DMS 273 treated with DMSO at 0.1 percent for 48 hours (cell line): Measurements from ENCODE around the gene TRIM8.

Experiments used
- DNase-seq: peaks from one replicate; lab custom pipeline; 2025; lab: John Stamatoyannopoulos, UW

TRIM8 gene

GRCh38 chr10:102633287-102633686 is 11.0 kb upstream of the TRIM8 start:
- no peak for DNase-seq

- no peak for DNase-seq
Observed at GRCh38 chr10:102633848-102634247, 10.4 kb upstream of the TRIM8 start.

DNA sequence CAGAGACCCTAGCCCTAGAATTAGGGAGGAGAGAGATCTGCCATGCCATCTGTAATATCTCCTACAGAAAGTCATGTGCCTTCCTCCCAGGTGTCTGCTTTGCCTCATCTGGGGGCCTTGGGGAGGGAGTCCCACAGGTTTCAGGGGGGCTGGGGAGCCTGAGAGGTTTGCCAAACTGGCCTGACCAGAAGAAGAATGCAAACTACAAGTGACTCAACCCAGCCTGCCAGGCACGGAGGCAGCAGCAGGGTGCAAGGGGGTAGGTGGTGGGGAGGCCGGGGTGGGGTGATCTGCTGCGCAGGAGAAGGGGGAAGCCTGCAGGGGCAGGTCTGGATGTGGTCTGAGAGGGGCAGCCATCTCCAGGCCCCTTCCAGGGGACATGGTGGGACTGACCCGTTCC is 9.6 kb upstream of the TRIM8 start:
- DNase-seq, result no peak

- no peak for DNase-seq
Observed at GRCh38 chr10:102635377-102635776, 8.9 kb upstream of the TRIM8 start.

GRCh38 chr10:102639537-102639936 is 4.7 kb upstream of the TRIM8 start:
- no peak for DNase-seq

- DNase-seq, result no peak
Observed at GRCh38 chr10:102641402-102641801, 2.9 kb upstream of the TRIM8 start.

- DNase-seq, result peak; percentile 87
Observed at GRCh38 chr10:102641880-102642735, 2.2 kb upstream of the TRIM8 start.

GRCh38 chr10:102642736-102643335 is 1.4 kb upstream of the TRIM8 start:
- DNase-seq, result no peak

DNA sequence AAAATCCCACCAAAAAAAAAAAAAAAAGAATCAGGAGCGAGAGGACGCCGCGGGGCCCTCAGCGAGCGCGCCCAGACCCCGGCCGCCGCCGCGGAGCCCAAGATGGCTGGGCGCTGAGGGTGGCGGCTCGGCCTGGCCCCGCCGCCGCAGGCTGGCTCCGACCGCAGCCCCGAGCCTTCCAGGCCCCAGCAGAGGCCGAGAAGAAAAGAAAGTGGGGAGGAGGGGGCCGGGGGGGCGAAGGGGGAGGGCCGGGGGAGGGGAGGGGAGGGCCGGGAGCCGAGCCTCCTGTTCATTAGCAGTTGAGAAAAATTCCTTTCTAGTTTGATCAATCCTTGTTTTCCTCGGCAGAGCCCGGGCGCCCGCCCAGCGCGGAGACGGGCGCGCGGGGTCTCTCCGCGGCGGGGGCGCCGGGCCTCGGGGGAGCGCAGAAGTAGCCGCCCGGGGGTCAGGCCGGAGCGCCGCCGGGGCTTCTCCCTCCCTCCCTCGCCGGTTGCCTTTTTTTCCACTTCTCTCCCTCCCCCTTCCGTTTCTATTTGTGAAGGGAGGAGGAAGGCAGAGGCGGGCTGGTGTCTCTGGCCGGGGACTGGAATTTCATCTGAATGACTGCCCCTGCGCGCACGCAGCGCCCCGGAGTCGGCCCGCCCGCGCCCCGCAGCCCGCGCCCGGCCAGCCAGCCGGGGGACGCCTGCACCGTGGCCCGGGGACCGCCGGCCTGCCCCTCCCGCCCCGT is 778 bp upstream of the TRIM8 start:
- no peak for DNase-seq

- peak; percentile 63 for DNase-seq
Observed at GRCh38 chr10:102644646-102645387, 538 bp downstream of the TRIM8 start.

GRCh38 chr10:102645388-102645740 is 1.1 kb downstream of the TRIM8 start:
- DNase-seq, result no peak

GRCh38 chr10:102645741-102646609 is 1.7 kb downstream of the TRIM8 start:
- no peak for DNase-seq

DNA sequence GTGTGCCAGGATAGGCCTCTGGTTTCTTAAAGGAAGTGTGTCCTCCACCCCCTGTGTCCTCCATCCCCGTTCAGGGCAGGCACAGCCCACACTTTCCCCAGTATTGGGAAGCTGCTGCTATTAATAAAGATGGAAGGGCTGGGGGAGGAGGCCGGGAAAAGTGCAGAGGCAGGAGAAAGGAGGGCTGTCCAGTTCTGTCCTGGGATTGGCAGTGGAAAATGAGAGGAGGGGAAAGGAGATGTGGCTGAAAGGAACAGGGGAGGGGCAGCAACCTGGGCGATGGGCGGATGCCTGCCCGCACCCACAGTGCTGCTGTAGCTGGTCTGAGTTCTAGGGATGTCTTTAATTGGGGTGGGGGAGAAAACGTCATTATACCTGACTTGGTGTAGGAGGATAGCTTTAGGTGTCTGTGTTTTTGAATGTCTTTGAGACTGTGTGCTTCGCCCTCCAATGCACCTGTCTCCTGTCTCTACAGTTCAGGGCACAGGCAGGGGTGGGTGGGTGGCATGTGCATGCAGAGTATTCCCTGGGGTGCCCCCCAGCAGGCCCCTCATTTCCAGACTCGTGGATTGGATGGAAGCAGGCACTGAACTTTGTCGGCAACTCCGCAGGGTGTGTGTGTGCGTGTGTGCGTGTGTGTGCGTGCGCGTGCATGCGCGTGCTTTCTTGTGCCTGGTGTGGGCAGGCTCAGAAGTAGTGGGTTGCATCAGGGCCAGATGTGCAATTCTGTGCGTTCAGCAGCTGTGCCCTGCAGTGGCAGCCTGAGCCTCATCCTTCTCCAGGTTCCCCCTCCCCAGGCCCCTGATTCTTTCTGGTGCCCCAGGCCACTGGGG is 2.5 kb downstream of the TRIM8 start:
- no peak for DNase-seq

GRCh38 chr10:102647443-102648268 is 3.4 kb downstream of the TRIM8 start:
- no peak for DNase-seq

GRCh38 chr10:102648269-102648888 is 4.1 kb downstream of the TRIM8 start:
- no peak for DNase-seq

- no peak for DNase-seq
Observed at GRCh38 chr10:102648889-102649796, 4.9 kb downstream of the TRIM8 start.

DNA sequence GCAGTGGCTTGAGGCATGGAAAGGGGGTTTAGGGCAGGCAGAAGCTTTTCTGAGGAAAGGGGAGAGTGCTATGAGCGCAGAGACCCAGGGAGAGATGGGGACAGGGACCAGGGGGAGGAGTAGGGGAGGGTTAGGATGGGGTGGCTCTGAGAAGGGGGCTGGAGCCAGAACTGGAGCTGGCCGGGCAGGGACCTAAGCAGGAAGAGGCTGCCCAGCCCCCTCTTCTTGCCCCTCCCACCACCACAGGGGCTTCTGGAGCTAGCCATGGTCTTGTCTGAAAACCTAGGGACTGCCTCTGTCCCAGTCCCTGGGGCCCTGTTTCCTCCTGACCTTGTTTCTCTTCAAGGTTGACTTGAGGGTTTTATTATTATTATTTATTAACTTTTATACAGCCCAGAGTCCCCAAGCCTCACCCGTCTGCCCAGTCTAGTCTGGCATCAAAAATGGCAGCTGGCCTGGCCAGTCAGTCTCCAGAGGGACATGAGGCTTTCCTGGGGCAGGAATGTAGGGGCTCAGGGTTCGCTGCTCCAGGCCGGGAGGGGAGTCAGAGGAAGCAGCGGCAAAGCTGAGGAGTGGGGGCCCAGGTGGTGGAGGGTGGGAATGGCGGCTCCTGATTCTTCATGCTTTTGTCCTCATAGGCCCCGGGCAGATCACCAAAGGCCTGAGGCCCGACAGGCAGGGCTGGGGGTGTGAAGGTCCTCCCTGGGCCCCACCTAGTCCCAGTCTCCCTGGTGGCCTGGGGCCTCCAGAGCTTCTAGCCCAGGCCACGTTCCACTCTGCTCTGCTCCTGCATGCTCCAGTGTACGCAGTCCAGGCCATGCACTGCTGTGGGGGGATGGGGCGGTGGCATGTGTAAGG is 5.7 kb downstream of the TRIM8 start:
- no peak for DNase-seq
